GM23338 (cell line): ENCODE data around the gene SEMA6D. TPM values are rescaled to one million over a fixed set of nuclear protein-coding genes. Genes with fewer than 3 reads are reported as not detected.

Source experiments
- ATAC-seq: fragments of 200-7000 bp; cut with Tn5 transposase; 3 replicates; pipeline ENCODE4 v1.9.1; 2020
- DNase-seq: peaks from one replicate; pipeline ENCODE4 v3.0.0-alpha.2; 2015; ENCODE audit warnings: low spot score
- H2AFZ ChIP-seq: fragments of 200-600 bp; sonication (generic); 2 replicates; pipeline ENCODE4 v1.8.0; 2016; ENCODE audit warnings: antibody characterized with exemption, mild to moderate bottlenecking, moderate library complexity
- H3F3A ChIP-seq: fragments of 200-600 bp; sonication (generic); replicated peaks from 2 replicates; pipeline ENCODE4 v1.8.0; 2017; ENCODE audit warnings: antibody characterized with exemption, mixed run types, low read depth
- H3K27ac ChIP-seq: fragments of 200-600 bp; sonication (generic); 2 replicates; pipeline ENCODE4 v1.6.1; 2016; ENCODE audit warnings: low read depth
- H3K27me3 ChIP-seq: fragments of 200-600 bp; sonication (generic); 2 replicates; pipeline ENCODE4 v1.8.0; 2016; ENCODE audit warnings: mild to moderate bottlenecking, mixed run types, moderate library complexity; ENCODE audit not compliant: insufficient read depth
- H3K36me3 ChIP-seq: fragments of 200-600 bp; sonication (generic); 2 replicates; pipeline ENCODE4 v1.8.0; 2016; ENCODE audit warnings: mild to moderate bottlenecking; ENCODE audit not compliant: insufficient read depth
- H3K4me1 ChIP-seq: fragments of 200-600 bp; sonication (generic); 2 replicates; pipeline ENCODE4 v1.8.0; 2016; ENCODE audit warnings: mild to moderate bottlenecking, moderate library complexity; ENCODE audit not compliant: insufficient read depth
- H3K4me2 ChIP-seq: fragments of 200-600 bp; sonication (generic); 2 replicates; pipeline ENCODE4 v1.7.1; 2017; ENCODE audit warnings: mixed run types
- H3K4me3 ChIP-seq: fragments of 200-600 bp; sonication (generic); 2 replicates; pipeline ENCODE4 v1.6.1; 2016; ENCODE audit warnings: mixed run types
- H3K79me2 ChIP-seq: fragments of 200-600 bp; sonication (generic); replicated peaks from 2 replicates; pipeline ENCODE4 v1.8.0; 2017; ENCODE audit warnings: mild to moderate bottlenecking; ENCODE audit not compliant: insufficient read depth
- H3K9me2 ChIP-seq: fragments of 200-600 bp; sonication (generic); 2 replicates; pipeline ENCODE4 v1.8.0; 2017; ENCODE audit not compliant: insufficient read depth
- H4K20me1 ChIP-seq: fragments of 200-600 bp; sonication (generic); replicated peaks from 2 replicates; pipeline ENCODE4 v1.8.0; 2017; ENCODE audit warnings: mild to moderate bottlenecking; ENCODE audit not compliant: insufficient read depth
- H3K27ac Mint-ChIP-seq: 2 replicates; pipeline ENCODE4 v1.8.0; 2020; ENCODE audit warnings: inconsistent platforms, mild to moderate bottlenecking, moderate library complexity, mixed read lengths
- H3K27me3 Mint-ChIP-seq: 3 replicates; pipeline ENCODE4 v1.8.0; 2022; ENCODE audit warnings: low read depth, mild to moderate bottlenecking, moderate library complexity, mixed read lengths, inconsistent platforms; ENCODE audit not compliant: insufficient read depth, poor library complexity
- H3K36me3 Mint-ChIP-seq: 3 replicates; pipeline ENCODE4 v1.8.0; 2021; ENCODE audit warnings: low read depth, mild to moderate bottlenecking, inconsistent platforms, moderate library complexity, mixed read lengths
- H3K4me1 Mint-ChIP-seq: 3 replicates; pipeline ENCODE4 v1.8.0; 2020; ENCODE audit warnings: mild to moderate bottlenecking, inconsistent platforms, mixed read lengths
- H3K4me3 Mint-ChIP-seq: 3 replicates; pipeline ENCODE4 v1.8.0; 2021; ENCODE audit warnings: moderate library complexity, mild to moderate bottlenecking, inconsistent platforms, mixed read lengths
- H3K9me3 Mint-ChIP-seq: 3 replicates; pipeline ENCODE4 v1.8.0; 2020; ENCODE audit warnings: moderate library complexity, mild to moderate bottlenecking, inconsistent platforms, mixed read lengths
- CTCF ChIP-seq, 2 experiments: fragments of 200-600 bp in 1 of 2; sonication (generic) in 1 of 2; conservative IDR thresholded peaks; 2 replicates each; pipeline versions ENCODE4 v1.5.1 to v1.6.1; 2016 to 2017; ENCODE audit warnings: antibody characterized with exemption in 2 of 2, low read depth in 2 of 2, mild to moderate bottlenecking in 2 of 2, moderate library complexity in 1 of 2
- EZH2phosphoT487 ChIP-seq: fragments of 200-600 bp; sonication (generic); IDR thresholded peaks from one replicate; pipeline ENCODE4 v1.8.1; 2018; ENCODE audit warnings: antibody characterized with exemption; ENCODE audit not compliant: unreplicated experiment
- NANOG ChIP-seq: IDR thresholded peaks from 2 replicates; pipeline ENCODE4 v1.6.1; 2016; ENCODE audit warnings: antibody characterized with exemption, borderline replicate concordance
- POLR2AphosphoS5 ChIP-seq: IDR thresholded peaks from 2 replicates; pipeline ENCODE4 v1.6.1; 2016; ENCODE audit warnings: antibody characterized with exemption, low read depth
- ZNF331 ChIP-seq: fragments of 250-450 bp; sonication (Bioruptor Pico); IDR thresholded peaks from 2 replicates; pipeline ENCODE4 v1.5.0; 2020; ENCODE audit warnings: low read depth, mild to moderate bottlenecking, moderate library complexity
- ZNF462 ChIP-seq: fragments of 250-450 bp; sonication (Bioruptor Pico); IDR thresholded peaks from 2 replicates; pipeline ENCODE4 v1.5.0; 2020; ENCODE audit warnings: mild to moderate bottlenecking, moderate library complexity
- polyA plus RNA-seq: library from polyadenylated mRNA; unstranded; fragments of >200 nt; fragmentation: Nextera tagmentation; extraction: Ambion mirVana; gene quantifications from 2 replicates; pipeline ENCODE4 v1.2.1, GENCODE V29; 2016
- total RNA-seq: library from RNA; depleted of rRNA; stranded (reverse); fragments of >200 nt; shearing (Covaris generic); gene quantifications from 2 replicates; pipeline ENCODE4 v1.2.3, GENCODE V29; 2014
- TF ChIP-seq, protein P1 (sequence below): IDR thresholded peaks from one replicate; pipeline ENCODE4 v1.6.1; 2018; ENCODE audit warnings: antibody characterized with exemption; ENCODE audit not compliant: unreplicated experiment

SEMA6D gene
- total and polyA plus RNA-seq, 2 experiments from 2014 or later: 0.37 to 0.97 TPM

GRCh38 chr15:47767035-47767434 is 49.7 kb downstream of the SEMA6D start:
- no peaks in the 10 kb centered on the region for H3K36me3 ChIP-seq

More at GRCh38 chr15:47767035-47767434, 49.7 kb downstream of the SEMA6D start:
- Mint-ChIP-seq H3K27ac (no peak overlapping the region), H3K4me1 (0 out of 3 replicates have a peak, but pooled peaks cover 3% of the 10 kb centered on the region), H3K36me3 (peaks cover 7% of the 10 kb centered on the region), H3K4me3 (no peak overlapping the region), H3K9me3 (no peaks in the 10 kb centered on the region), H3K27me3 (peaks cover 4% of the 10 kb centered on the region)
- peaks cover 10% of the 10 kb centered on the region; the same call in 1 of the 2 replicates for H3K9me2 ChIP-seq
- ATAC-seq: no peak
- DNase-seq: no peak
- no peaks in the 10 kb centered on the region for H3K79me2 ChIP-seq
- H2AFZ ChIP-seq: no peak overlapping the region
- no peaks in the 10 kb centered on the region for H3K27me3 ChIP-seq
- H3K4me1 ChIP-seq: no peaks in the 10 kb centered on the region
- no peaks in the 10 kb centered on the region for H4K20me1 ChIP-seq
- no peak overlapping the region for H3K4me2 ChIP-seq
- H3K27ac ChIP-seq: no peak overlapping the region
- no peak overlapping the region for H3K4me3 ChIP-seq
- no peaks in the 10 kb centered on the region for H3F3A ChIP-seq
- TF ChIP-seq CTCF (conservative IDR thresholded peaks at IDR 0.05; ENCODE audit: low read depth in 2 of 2) (no peak), NANOG (no peak), EZH2phosphoT487 (no peak), ZNF462 (CRISPR knock-in tag) (no peak), ZNF331 (no peak), POLR2AphosphoS5 (no peak)
- TF ChIP-seq, protein P1, sequence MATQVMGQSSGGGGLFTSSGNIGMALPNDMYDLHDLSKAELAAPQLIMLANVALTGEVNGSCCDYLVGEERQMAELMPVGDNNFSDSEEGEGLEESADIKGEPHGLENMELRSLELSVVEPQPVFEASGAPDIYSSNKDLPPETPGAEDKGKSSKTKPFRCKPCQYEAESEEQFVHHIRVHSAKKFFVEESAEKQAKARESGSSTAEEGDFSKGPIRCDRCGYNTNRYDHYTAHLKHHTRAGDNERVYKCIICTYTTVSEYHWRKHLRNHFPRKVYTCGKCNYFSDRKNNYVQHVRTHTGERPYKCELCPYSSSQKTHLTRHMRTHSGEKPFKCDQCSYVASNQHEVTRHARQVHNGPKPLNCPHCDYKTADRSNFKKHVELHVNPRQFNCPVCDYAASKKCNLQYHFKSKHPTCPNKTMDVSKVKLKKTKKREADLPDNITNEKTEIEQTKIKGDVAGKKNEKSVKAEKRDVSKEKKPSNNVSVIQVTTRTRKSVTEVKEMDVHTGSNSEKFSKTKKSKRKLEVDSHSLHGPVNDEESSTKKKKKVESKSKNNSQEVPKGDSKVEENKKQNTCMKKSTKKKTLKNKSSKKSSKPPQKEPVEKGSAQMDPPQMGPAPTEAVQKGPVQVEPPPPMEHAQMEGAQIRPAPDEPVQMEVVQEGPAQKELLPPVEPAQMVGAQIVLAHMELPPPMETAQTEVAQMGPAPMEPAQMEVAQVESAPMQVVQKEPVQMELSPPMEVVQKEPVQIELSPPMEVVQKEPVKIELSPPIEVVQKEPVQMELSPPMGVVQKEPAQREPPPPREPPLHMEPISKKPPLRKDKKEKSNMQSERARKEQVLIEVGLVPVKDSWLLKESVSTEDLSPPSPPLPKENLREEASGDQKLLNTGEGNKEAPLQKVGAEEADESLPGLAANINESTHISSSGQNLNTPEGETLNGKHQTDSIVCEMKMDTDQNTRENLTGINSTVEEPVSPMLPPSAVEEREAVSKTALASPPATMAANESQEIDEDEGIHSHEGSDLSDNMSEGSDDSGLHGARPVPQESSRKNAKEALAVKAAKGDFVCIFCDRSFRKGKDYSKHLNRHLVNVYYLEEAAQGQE: no peak
